ENCODE measurements around the gene TAP1. TPM values are rescaled to one million over a fixed set of nuclear protein-coding genes. Genes with fewer than 3 reads are reported as not detected.
A peak's percentile ranks its signal among the peaks of the same experiment; 100 is the strongest.

The TAP1 gene
- total and polyA plus RNA-seq, 2 donors (not counting 1 experiment from before 2014, with no cell fraction given) = 126 to 184 TPM

DNA sequence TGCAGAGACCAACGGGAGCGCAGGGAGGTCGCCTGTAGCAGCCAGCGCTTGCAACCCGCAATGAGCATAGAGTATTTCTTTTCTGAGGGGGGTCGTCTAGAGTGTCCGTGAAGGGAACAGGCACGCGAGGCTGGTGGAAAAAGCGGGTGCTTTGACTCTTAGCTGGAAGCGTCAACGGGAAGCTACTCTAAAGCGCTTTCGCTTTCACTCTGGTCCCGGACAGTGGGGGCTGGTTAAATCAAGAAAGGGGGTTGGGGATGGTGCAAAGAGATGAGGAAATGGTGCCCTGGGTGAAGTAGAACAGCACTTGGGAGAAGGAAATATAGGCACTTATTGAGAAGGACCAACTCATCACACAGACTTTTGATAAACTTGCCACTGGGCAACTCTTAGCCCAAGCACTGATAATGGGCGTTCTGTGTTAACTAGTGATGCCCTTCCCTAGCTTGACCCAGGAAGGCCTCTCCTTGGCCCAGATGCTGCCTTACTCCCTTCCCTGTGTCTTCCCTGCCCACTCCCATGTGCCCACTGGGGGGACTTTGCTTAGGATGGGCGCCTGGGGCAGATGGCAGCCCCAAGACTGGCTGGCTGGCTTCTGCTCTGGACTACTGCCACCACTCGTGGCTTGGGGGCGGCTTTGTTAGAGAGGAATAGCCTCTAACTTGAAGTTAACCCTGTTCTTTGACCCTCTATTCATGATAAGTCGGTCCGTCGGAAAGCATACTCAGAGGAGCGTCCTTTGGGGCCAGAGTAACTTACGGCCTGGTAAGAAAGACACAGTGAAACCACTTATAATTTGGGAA lies 1.1 kb upstream of the TAP1 start:
- 1% methylated on average over 19 of the region's 24 CpGs for WGBS (ENCODE audit: insufficient coverage)
- ATAC-seq (ENCODE audit: low read depth) = peak; percentile 16

More for the DNA sequence above, 1.1 kb upstream of the TAP1 start:
- ChIA-PET POLR2A (interaction anchor here (0.6 to 6.4 kb wide), 14 partner anchors 10 to 1286 kb away, joined by 3 to 282 read pairs (median 4); partner anchors contain the start of genes BRD2, HLA-DMA, HLA-DOB and PBX2), CTCF (interaction anchor here (0.6 to 8.1 kb wide), 20 partner anchors 9 to 441 kb away, joined by 3 to 359 read pairs (median 4); partner anchors contain the start of genes HLA-DMA, PSMB8 and TAP2)
- peaks cover 59 to 63% of the 10 kb centered on the region in 2 donors for H3K4me1 ChIP-seq (ENCODE audit: control insufficient read depth in 2 of 2, insufficient read depth in 2 of 2, low read length in 2 of 2)
- H3K9me3 Mint-ChIP-seq (ENCODE audit: insufficient read depth) = no peaks in the 10 kb centered on the region
- H3K27ac ChIP-seq (ENCODE audit: low read length in 2 of 2) = peak overlapping the region; percentile 98 to 99
- no peaks in the 10 kb centered on the region for H3K27me3 Mint-ChIP-seq
- intact Hi-C loops (cut with micrococcal nuclease) = loop anchor here (1.0 kb wide), 3 partner anchors 10 to 16 kb away; partner anchors contain the start of genes PSMB8 and TAP2
- peak overlapping the region; percentile 99 for H3K4me3 Mint-ChIP-seq
- peak; percentile 81 for DNase-seq
- H3K4me3 ChIP-seq (ENCODE audit: control extremely low read depth in 1 of 5, extremely low read depth in 1 of 5, insufficient read depth in 1 of 5, low read depth in 2 of 5, low read length in 4 of 5) = peak overlapping the region; percentile 91 to 98 (median 94)
- H4K20me1 ChIP-seq (ENCODE audit: control insufficient read depth, insufficient read depth, low read length, poor library complexity, severe bottlenecking) = peaks cover 16% of the 10 kb centered on the region
- H3K4me2 ChIP-seq (replicated peaks; ENCODE audit: low read depth, low read length, poor library complexity, severe bottlenecking) = peak overlapping the region; percentile 82
- H3K27ac Mint-ChIP-seq = peak overlapping the region; percentile 100
- H3K27me3 ChIP-seq (replicated peaks in 1 of 4; ENCODE audit: control extremely low read depth in 1 of 4, control insufficient read depth in 3 of 4, insufficient read depth in 4 of 4, low read length in 3 of 4) = no peaks in the 10 kb centered on the region
- H2AFZ ChIP-seq (ENCODE audit: insufficient read depth, low read depth, low read length, poor library complexity, severe bottlenecking) = peak overlapping the region; percentile 86
- H3K4me1 Mint-ChIP-seq = peaks cover 78% of the 10 kb centered on the region
- H3K36me3 ChIP-seq (replicated peaks in 1 of 2; ENCODE audit: control extremely low read depth in 1 of 2, control insufficient read depth in 1 of 2, extremely low read depth in 1 of 2, insufficient read depth in 2 of 2, low read length in 1 of 2) = peaks cover 27 to 66% of the 10 kb centered on the region in 2 experiments
- peak overlapping the region; percentile 99 for H3K9ac ChIP-seq (ENCODE audit: low read length)
- H3K9me3 ChIP-seq (ENCODE audit: control extremely low read depth in 1 of 3, control insufficient read depth in 2 of 3, insufficient read depth in 1 of 3, low read length in 2 of 3) = no peaks in the 10 kb centered on the region
- peaks cover 98% of the 10 kb centered on the region for H3K79me2 ChIP-seq (ENCODE audit: control insufficient read depth, insufficient read depth, low read length)
- TF ChIP-seq, protein P1, sequence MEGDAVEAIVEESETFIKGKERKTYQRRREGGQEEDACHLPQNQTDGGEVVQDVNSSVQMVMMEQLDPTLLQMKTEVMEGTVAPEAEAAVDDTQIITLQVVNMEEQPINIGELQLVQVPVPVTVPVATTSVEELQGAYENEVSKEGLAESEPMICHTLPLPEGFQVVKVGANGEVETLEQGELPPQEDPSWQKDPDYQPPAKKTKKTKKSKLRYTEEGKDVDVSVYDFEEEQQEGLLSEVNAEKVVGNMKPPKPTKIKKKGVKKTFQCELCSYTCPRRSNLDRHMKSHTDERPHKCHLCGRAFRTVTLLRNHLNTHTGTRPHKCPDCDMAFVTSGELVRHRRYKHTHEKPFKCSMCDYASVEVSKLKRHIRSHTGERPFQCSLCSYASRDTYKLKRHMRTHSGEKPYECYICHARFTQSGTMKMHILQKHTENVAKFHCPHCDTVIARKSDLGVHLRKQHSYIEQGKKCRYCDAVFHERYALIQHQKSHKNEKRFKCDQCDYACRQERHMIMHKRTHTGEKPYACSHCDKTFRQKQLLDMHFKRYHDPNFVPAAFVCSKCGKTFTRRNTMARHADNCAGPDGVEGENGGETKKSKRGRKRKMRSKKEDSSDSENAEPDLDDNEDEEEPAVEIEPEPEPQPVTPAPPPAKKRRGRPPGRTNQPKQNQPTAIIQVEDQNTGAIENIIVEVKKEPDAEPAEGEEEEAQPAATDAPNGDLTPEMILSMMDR (IDR thresholded peaks at IDR 0.05) = no peak
- TF ChIP-seq EZH2 (IDR thresholded peaks at IDR 0.05; ENCODE audit: borderline replicate concordance, insufficient read depth, low read depth, low read length, poor library complexity, severe bottlenecking) = no peak
